ENCODE data around the gene GMPR2. TPM values are rescaled to one million over a fixed set of nuclear protein-coding genes. Genes with fewer than 3 reads are reported as not detected.

GMPR2 gene
- total and polyA plus RNA-seq, 2 of the 4 experiments (the other 2 are of a cell fraction): 63.7 to 92.5 TPM

DNA sequence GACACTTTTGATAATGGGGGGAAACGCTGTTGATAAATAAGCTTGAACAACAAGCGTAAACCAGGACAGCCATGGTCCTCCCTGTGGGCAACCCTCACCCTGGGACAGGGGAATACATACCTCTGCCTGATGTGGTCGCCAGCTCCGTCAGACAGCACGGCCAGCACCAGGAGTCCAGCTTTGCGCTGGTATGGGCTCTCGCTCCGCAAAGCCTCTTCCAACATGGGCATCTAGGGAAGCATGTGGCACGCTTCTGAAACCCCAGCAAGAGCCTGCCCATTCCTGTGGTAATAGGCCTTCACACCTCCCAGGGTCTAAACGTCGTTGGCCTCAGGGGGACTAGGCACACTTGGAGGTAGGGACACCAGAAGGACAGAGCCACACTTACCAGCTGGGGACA lies 47.0 kb upstream of the GMPR2 start:
- Histone ChIP-seq H3K27ac (ENCODE audit: insufficient read depth, low read length) (no peak overlapping the region), H3K9ac (ENCODE audit: low read depth, low read length) (no peak overlapping the region), H3K4ac (ENCODE audit: low read depth, low read length) (no peak overlapping the region), H3K79me1 (ENCODE audit: low read depth in 1 of 2, low read length in 2 of 2) (peaks cover 17 to 49% of the 10 kb centered on the region in 2 experiments), H2AK5ac (ENCODE audit: low read depth, low read length) (no peak overlapping the region), H3K56ac (ENCODE audit: extremely low read depth, insufficient read depth, low read length) (no peak overlapping the region), H4K91ac (ENCODE audit: insufficient read depth, low read depth, low read length) (no peak overlapping the region), H3K4me2 (ENCODE audit: low read depth, low read length) (no peak overlapping the region), H2BK20ac (ENCODE audit: low read depth, low read length) (no peak overlapping the region), H4K8ac (ENCODE audit: low read depth in 2 of 2, low read length in 2 of 2) (no peak overlapping the region), H4K5ac (ENCODE audit: low read depth, low read length) (no peak overlapping the region), H3K18ac (ENCODE audit: low read depth, low read length) (no peak overlapping the region), H3K27me3 (ENCODE audit: control insufficient read depth, insufficient read depth, low read length) (no peaks in the 10 kb centered on the region), H3K23ac (ENCODE audit: low read depth, low read length) (no peak overlapping the region), H3K14ac (replicated peaks; ENCODE audit: low read depth, low read length) (no peak overlapping the region), H3K36me3 (ENCODE audit: control insufficient read depth, insufficient read depth, low read length) (peaks cover 61% of the 10 kb centered on the region), H2BK15ac (ENCODE audit: low read depth, low read length) (no peak overlapping the region), H3K4me1 (ENCODE audit: control insufficient read depth, insufficient read depth, low read length) (peaks cover 4% of the 10 kb centered on the region), H3K4me3 (ENCODE audit: insufficient read depth, low read depth, low read length) (no peak overlapping the region), H2BK120ac (ENCODE audit: low read depth, low read length) (no peak overlapping the region), H3K9me1 (ENCODE audit: insufficient read depth, low read length) (peaks cover 18% of the 10 kb centered on the region), H2AFZ (replicated peaks; ENCODE audit: low read length, poor library complexity) (no peak overlapping the region), H3K9me3 (ENCODE audit: control insufficient read depth, insufficient read depth, low read length) (no peaks in the 10 kb centered on the region), H4K20me1 (ENCODE audit: insufficient read depth, low read length) (no peaks in the 10 kb centered on the region), H2BK5ac (ENCODE audit: low read depth, low read length, poor library complexity, severe bottlenecking) (no peak overlapping the region), H2AK9ac (replicated peaks; ENCODE audit: low read depth, low read length, poor library complexity) (peak overlapping the region; percentile 59)
- TF ChIP-seq, protein P1, sequence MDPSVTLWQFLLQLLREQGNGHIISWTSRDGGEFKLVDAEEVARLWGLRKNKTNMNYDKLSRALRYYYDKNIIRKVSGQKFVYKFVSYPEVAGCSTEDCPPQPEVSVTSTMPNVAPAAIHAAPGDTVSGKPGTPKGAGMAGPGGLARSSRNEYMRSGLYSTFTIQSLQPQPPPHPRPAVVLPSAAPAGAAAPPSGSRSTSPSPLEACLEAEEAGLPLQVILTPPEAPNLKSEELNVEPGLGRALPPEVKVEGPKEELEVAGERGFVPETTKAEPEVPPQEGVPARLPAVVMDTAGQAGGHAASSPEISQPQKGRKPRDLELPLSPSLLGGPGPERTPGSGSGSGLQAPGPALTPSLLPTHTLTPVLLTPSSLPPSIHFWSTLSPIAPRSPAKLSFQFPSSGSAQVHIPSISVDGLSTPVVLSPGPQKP (IDR thresholded peaks at IDR 0.05; ENCODE audit: borderline replicate concordance, low read depth, low read length): no peak
- no peak for TF ChIP-seq FOS (IDR thresholded peaks at IDR 0.05; ENCODE audit: low read depth, low read length)
- TF ChIP-seq CHD1 (IDR thresholded peaks at IDR 0.05; ENCODE audit: low read depth, low read length): no peak
- no peak for TF ChIP-seq BHLHE40 (IDR thresholded peaks at IDR 0.05; ENCODE audit: low read depth, low read length)
- TF ChIP-seq RCOR1 (IDR thresholded peaks at IDR 0.05; ENCODE audit: insufficient replicate concordance, low read length): no peak
- intact Hi-C loops (cut with micrococcal nuclease) (no loop called here), in situ Hi-C loops (cut with MboI; ENCODE audit: low sequenced_read_pairs) (no loop called here), dilution Hi-C loops (cut with HindIII; ENCODE audit: low sequenced_read_pairs, unreplicated experiment) (no loop called here)
- BruUV-seq (replicated peaks): no TSS peak
- CTCF ChIA-PET: no interaction called here
- 40% methylated on average over 1 of the region's 11 CpGs; no CpG with 5 or more reads in 1 of the 2 experiments for WGBS, 2 experiments (ENCODE audit: extremely low coverage in 2 of 2, insufficient read length in 1 of 2)
- POLR2A ChIA-PET (ENCODE audit: unreplicated experiment): interaction anchor here (1.0 kb wide), 1 partner anchor 10 kb away, joined by 3 read pairs; the partner anchor contains the start of gene TM9SF1
- ATAC-seq (ENCODE audit: low read depth): no peak
- no peak for DNase-seq

Data from IMR-90 (cell line).